Smooth muscle cell (in vitro differentiated cells): ENCODE results near the gene ADAMTSL1. TPM values are rescaled to one million over a fixed set of nuclear protein-coding genes. Genes with fewer than 3 reads are reported as not detected.

Experiments
- DNase-seq: peaks from one replicate; lab custom pipeline; 2025; ENCODE audit not compliant: unreplicated experiment; lab: John Stamatoyannopoulos, UW
- H2AFZ ChIP-seq: fragments of 200-600 bp; sonication (generic); 2 replicates; pipeline ENCODE4 v1.6.0; 2016; ENCODE audit warnings: antibody characterized with exemption, low read depth, mild to moderate bottlenecking
- H3F3A ChIP-seq: fragments of 200-600 bp; sonication (generic); 2 replicates; pipeline ENCODE4 v1.6.0; 2017; ENCODE audit warnings: antibody characterized with exemption, low read depth
- H3K27ac ChIP-seq: fragments of 200-600 bp; sonication (generic); 2 replicates; pipeline ENCODE4 v1.5.1; 2016; ENCODE audit warnings: low read depth, mild to moderate bottlenecking
- H3K27me3 ChIP-seq: fragments of 200-600 bp; sonication (generic); 2 replicates; pipeline ENCODE4 v1.6.1; 2016; ENCODE audit warnings: low read depth, mild to moderate bottlenecking
- H3K36me3 ChIP-seq: fragments of 200-600 bp; sonication (generic); 2 replicates; pipeline ENCODE4 v1.5.1; 2016; ENCODE audit warnings: low read depth
- H3K4me1 ChIP-seq: fragments of 200-600 bp; sonication (generic); 2 replicates; pipeline ENCODE4 v1.5.1; 2016; ENCODE audit warnings: low read depth
- H3K4me2 ChIP-seq: fragments of 200-600 bp; sonication (generic); 2 replicates; pipeline ENCODE4 v1.6.0; 2016; ENCODE audit warnings: mild to moderate bottlenecking
- H3K4me3 ChIP-seq: fragments of 200-600 bp; sonication (generic); 2 replicates; pipeline ENCODE4 v1.5.1; 2016; ENCODE audit warnings: mild to moderate bottlenecking
- H3K79me2 ChIP-seq: fragments of 200-600 bp; sonication (generic); 2 replicates; pipeline ENCODE4 v1.6.0; 2016; ENCODE audit warnings: low read depth, mild to moderate bottlenecking
- H3K9ac ChIP-seq: fragments of 200-600 bp; sonication (generic); 2 replicates; pipeline ENCODE4 v1.6.0; 2016; ENCODE audit warnings: low read depth
- H3K9me3 ChIP-seq: fragments of 200-600 bp; sonication (generic); replicated peaks from 2 replicates; pipeline ENCODE4 v1.5.1; 2016; ENCODE audit warnings: low read depth
- H4K20me1 ChIP-seq: fragments of 200-600 bp; sonication (generic); 2 replicates; pipeline ENCODE4 v1.6.0; 2016; ENCODE audit warnings: low read depth
- WGBS: methylation state at CpG from one replicate; pipeline ENCODE4 v1.1.7; 2016; ENCODE audit warnings: low lambda C conversion rate; 5-methylcytosine and 5-hydroxymethylcytosine counted together
- polyA plus RNA-seq: library from polyadenylated mRNA; unstranded; fragments of >200 nt; fragmentation: Nextera tagmentation; extraction: Ambion mirVana; gene quantifications from 2 replicates; pipeline ENCODE4 v1.2.1, GENCODE V29; 2016
- total RNA-seq: library from RNA; depleted of rRNA; stranded (reverse); fragments of >200 nt; gene quantifications from 2 replicates; pipeline ENCODE4 v1.2.3, GENCODE V29; 2014
- TF ChIP-seq, protein P1 (sequence below): fragments of 200-600 bp; sonication (generic); IDR thresholded peaks from 2 replicates; pipeline ENCODE4 v1.5.1; 2017; ENCODE audit warnings: borderline replicate concordance, mild to moderate bottlenecking, antibody characterized with exemption; ENCODE audit not compliant: insufficient read depth, poor library complexity, severe bottlenecking

The ADAMTSL1 gene
- total and polyA plus RNA-seq, 2 experiments from 2014 or later = 4.3 to 4.4 TPM

DNA sequence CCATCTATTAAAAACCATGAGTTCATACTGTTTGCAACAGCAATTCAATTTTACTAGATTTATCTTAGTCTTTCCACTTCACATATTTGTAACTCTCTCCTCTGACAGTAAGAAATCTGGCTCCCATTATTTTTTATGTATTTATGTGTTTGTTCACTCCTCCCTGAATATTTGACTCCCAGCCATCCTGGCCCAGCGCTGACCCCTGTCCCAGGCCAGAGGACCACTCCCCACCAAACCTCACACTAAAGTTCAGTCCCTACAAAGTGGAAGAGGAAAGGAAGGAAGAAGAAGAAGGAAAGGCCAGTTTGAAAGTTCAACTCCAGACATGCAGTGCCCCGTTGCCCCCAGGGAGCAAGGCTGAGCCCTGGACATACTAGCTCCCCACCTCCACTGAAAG is 271.8 kb downstream of the ADAMTSL1 start:
- Histone ChIP-seq H3K4me1 (no peaks in the 10 kb centered on the region), H3K4me3 (no peak overlapping the region), H3K9ac (no peak overlapping the region), H3K36me3 (no peaks in the 10 kb centered on the region), H3K9me3 (no peaks in the 10 kb centered on the region), H3K27me3 (no peaks in the 10 kb centered on the region), H2AFZ (no peak overlapping the region), H3K27ac (no peak overlapping the region), H3K79me2 (no peaks in the 10 kb centered on the region), H3K4me2 (no peak overlapping the region), H4K20me1 (no peaks in the 10 kb centered on the region), H3F3A (no peaks in the 10 kb centered on the region)
- 98% methylated on average over 2 of the region's 2 CpGs for WGBS
- no peak for DNase-seq
- TF ChIP-seq, protein P1, sequence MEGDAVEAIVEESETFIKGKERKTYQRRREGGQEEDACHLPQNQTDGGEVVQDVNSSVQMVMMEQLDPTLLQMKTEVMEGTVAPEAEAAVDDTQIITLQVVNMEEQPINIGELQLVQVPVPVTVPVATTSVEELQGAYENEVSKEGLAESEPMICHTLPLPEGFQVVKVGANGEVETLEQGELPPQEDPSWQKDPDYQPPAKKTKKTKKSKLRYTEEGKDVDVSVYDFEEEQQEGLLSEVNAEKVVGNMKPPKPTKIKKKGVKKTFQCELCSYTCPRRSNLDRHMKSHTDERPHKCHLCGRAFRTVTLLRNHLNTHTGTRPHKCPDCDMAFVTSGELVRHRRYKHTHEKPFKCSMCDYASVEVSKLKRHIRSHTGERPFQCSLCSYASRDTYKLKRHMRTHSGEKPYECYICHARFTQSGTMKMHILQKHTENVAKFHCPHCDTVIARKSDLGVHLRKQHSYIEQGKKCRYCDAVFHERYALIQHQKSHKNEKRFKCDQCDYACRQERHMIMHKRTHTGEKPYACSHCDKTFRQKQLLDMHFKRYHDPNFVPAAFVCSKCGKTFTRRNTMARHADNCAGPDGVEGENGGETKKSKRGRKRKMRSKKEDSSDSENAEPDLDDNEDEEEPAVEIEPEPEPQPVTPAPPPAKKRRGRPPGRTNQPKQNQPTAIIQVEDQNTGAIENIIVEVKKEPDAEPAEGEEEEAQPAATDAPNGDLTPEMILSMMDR = no peak

GRCh38 chr9:18746631-18747030 is 272.7 kb downstream of the ADAMTSL1 start:
- H3K9ac ChIP-seq = no peak overlapping the region
- H3K4me2 ChIP-seq = no peak overlapping the region
- H4K20me1 ChIP-seq = no peaks in the 10 kb centered on the region
- no peak for DNase-seq
- H3K36me3 ChIP-seq = no peaks in the 10 kb centered on the region
- no peak overlapping the region for H3K4me3 ChIP-seq
- 83% methylated on average over 1 of the region's 1 CpG for WGBS
- TF ChIP-seq, protein P1 = no peak
- H2AFZ ChIP-seq = no peak overlapping the region
- H3F3A ChIP-seq = no peaks in the 10 kb centered on the region
- H3K9me3 ChIP-seq = no peaks in the 10 kb centered on the region
- no peaks in the 10 kb centered on the region for H3K4me1 ChIP-seq
- no peaks in the 10 kb centered on the region for H3K79me2 ChIP-seq
- H3K27ac ChIP-seq = no peak overlapping the region
- H3K27me3 ChIP-seq = no peaks in the 10 kb centered on the region

- Histone ChIP-seq H3K9ac (no peak overlapping the region), H3K36me3 (no peaks in the 10 kb centered on the region), H3K79me2 (no peaks in the 10 kb centered on the region), H3K27ac (no peak overlapping the region), H3F3A (no peaks in the 10 kb centered on the region), H3K4me3 (no peak overlapping the region), H2AFZ (no peak overlapping the region), H3K9me3 (no peaks in the 10 kb centered on the region), H3K4me2 (no peak overlapping the region), H3K27me3 (no peaks in the 10 kb centered on the region), H3K4me1 (no peaks in the 10 kb centered on the region), H4K20me1 (no peaks in the 10 kb centered on the region)
- WGBS = 80% methylated on average over 3 of the region's 3 CpGs
- TF ChIP-seq, protein P1 = no peak
- no peak for DNase-seq
Observed at GRCh38 chr9:18747595-18747994, 273.6 kb downstream of the ADAMTSL1 start.

GRCh38 chr9:18748251-18748701 is 274.3 kb downstream of the ADAMTSL1 start:
- H3K9ac ChIP-seq = no peak overlapping the region
- no peaks in the 10 kb centered on the region for H3K36me3 ChIP-seq
- H3K4me2 ChIP-seq = no peak overlapping the region
- H3K9me3 ChIP-seq = no peaks in the 10 kb centered on the region
- no peaks in the 10 kb centered on the region for H3K79me2 ChIP-seq
- H2AFZ ChIP-seq = no peak overlapping the region
- 50% methylated on average over 1 of the region's 1 CpG for WGBS
- no peaks in the 10 kb centered on the region for H3K4me1 ChIP-seq
- no peaks in the 10 kb centered on the region for H3F3A ChIP-seq
- H4K20me1 ChIP-seq = no peaks in the 10 kb centered on the region
- no peak for DNase-seq
- no peaks in the 10 kb centered on the region for H3K27me3 ChIP-seq
- TF ChIP-seq, protein P1 = no peak
- H3K27ac ChIP-seq = no peak overlapping the region
- no peak overlapping the region for H3K4me3 ChIP-seq
